ENCODE results near the gene CTU1.

DNA sequence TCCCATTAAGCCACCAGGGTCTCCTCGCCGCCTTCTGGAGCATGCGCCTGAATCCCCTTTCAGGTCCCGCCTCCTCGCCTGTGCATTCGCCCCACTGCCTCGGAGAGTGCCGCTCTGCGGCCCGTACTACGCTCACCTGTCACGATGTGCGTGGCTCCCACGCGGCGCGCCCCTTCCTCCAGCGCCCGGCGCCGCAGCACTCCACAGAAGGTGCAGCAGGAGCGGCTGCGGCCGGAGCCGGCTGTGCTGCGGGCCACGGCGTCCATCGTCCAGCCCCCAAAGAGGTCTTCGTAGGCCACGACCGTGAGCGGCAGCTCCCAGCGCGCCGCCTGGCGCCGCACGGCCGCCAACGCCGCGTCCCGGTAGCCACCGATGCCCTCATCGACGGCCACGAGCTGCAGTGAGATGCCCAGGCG lies 4.3 kb downstream of the CTU1 start:
- TF ChIP-seq YY1 (IDR thresholded peaks at IDR 0.05; ENCODE audit: insufficient read depth, insufficient read length) (no peak), SUZ12 (IDR thresholded peaks at IDR 0.05; ENCODE audit: extremely low read depth, insufficient read depth, insufficient read length) (no peak), ZNF274 (IDR thresholded peaks at IDR 0.05; ENCODE audit: low read depth, low read length) (no peak)
